Heart left ventricle (tissue), 16 donors: ENCODE data around the gene IFITM5. TPM values are rescaled to one million over a fixed set of nuclear protein-coding genes. Genes with fewer than 3 reads are reported as not detected.

Source experiments
- ATAC-seq, 4 donors: fragments of 200-7000 bp; cut with Tn5 transposase; one replicate each; pipeline ENCODE4 v1.9.1; 2020 to 2022; ENCODE audit warnings: moderate library complexity in 4 of 4, mild to moderate bottlenecking in 3 of 4, moderate number of reproducible peaks in 1 of 4
- DNase-seq, 5 donors: peaks; one replicate each; pipeline ENCODE4 v3.0.0-alpha.2; 2020
- H3K27ac ChIP-seq, 12 donors: fragments of 200-600 bp; sonication (generic) in 4 of 12; one replicate each; pipeline versions ENCODE4 v1.5.0 to v1.8.0; 2016 to 2022; ENCODE audit warnings: mild to moderate bottlenecking in 2 of 12
- H3K27me3 ChIP-seq, 9 donors: fragments of 200-600 bp; sonication (generic) in 2 of 9; one replicate each; pipeline versions ENCODE4 v1.5.1 to v1.8.0; 2016 to 2022; ENCODE audit warnings: mild to moderate bottlenecking in 3 of 9
- H3K36me3 ChIP-seq, 9 donors: fragments of 200-600 bp; sonication (generic) in 2 of 9; one replicate each; pipeline versions ENCODE4 v1.5.0 to v1.8.0; 2018 to 2022; ENCODE audit warnings: mild to moderate bottlenecking in 2 of 9
- H3K4me1 ChIP-seq, 12 donors: fragments of 200-600 bp; sonication (generic) in 4 of 12; one replicate each; pipeline versions ENCODE4 v1.5.0 to v1.8.0; 2016 to 2022; ENCODE audit warnings: mild to moderate bottlenecking in 3 of 12
- H3K4me3 ChIP-seq, 12 donors: fragments of 200-600 bp; sonication (generic) in 4 of 12; one replicate each; pipeline versions ENCODE4 v1.5.0 to v1.8.0; 2017 to 2022; ENCODE audit warnings: mild to moderate bottlenecking in 9 of 12, moderate library complexity in 4 of 12
- H3K9me3 ChIP-seq, 12 donors: fragments of 200-600 bp; sonication (generic) in 4 of 12; one replicate each; pipeline versions ENCODE4 v1.5.0 to v1.8.0; 2016 to 2022; ENCODE audit warnings: mild to moderate bottlenecking in 1 of 12
- CTCF ChIP-seq, 12 donors: fragments of 200-600 bp; sonication (generic) in 4 of 12; IDR thresholded peaks; one replicate each; pipeline versions ENCODE4 v1.5.0 to v1.8.0; 2018 to 2022; ENCODE audit warnings: antibody characterized with exemption in 12 of 12, mild to moderate bottlenecking in 5 of 12
- POLR2A ChIP-seq, 2 donors: fragments of 450-650 bp; IDR thresholded peaks; one replicate each; pipeline ENCODE4 v1.6.1; 2017; ENCODE audit warnings: antibody characterized with exemption in 2 of 2, mild to moderate bottlenecking in 2 of 2, moderate library complexity in 2 of 2
- WGBS, 4 donors: extraction: QIAGEN DNeasy Blood & Tissue Kit in 2 of 4; methylation state at CpG; one replicate each; pipeline versions ENCODE4 v1.1.5 to v1.1.7; 2013 to 2018; 5-methylcytosine and 5-hydroxymethylcytosine counted together
- intact Hi-C, 10 donors: fragments of 100-400 bp; cut with DNase I; formaldehyde crosslinking; loops; one replicate each; pipeline versions ENCODE4 v1.11.1 to v1.14.2; 2022
- polyA plus RNA-seq, 2 donors: library from polyadenylated mRNA; stranded (reverse); fragments of 200-250 nt; gene quantifications; one replicate each; pipeline ENCODE4 v1.2.3, GENCODE V29; 2013
- total RNA-seq, 9 donors: library from RNA; depleted of rRNA in 2 of 9; stranded (reverse); fragments of >200 nt in 2 of 9; fragmentation: NEBNext Ultra II Directional in 3 of 9; extraction: Animal tissue kit (Norgen Biotek cat#: 25700) in 3 of 9; gene quantifications; one replicate each; pipeline versions ENCODE4 v1.1.0 to v1.2.4, GENCODE V29; 2016 to 2023
- donor health status: ischemic (EF 13 %, LVEDD 7.1; RV severe dilation, severe dysfunction).
- donor health status: healthy with polysubstance abuse.
- donor health status: DM: no; HTN: yes; CAD: no.
- donor health status: DM: no; HTN: no; CAD: no.
- donor health status: ischemic (EF 25% LVEDD 6.9; RV normal size, moderate dysfunction).
- donor health status: ischemic (EF 25% LVEDD 5.7; RV mildly dilated, moderate dysfunction).
- donor health status: healthy.
- donor health status: DM: yes; HTN: yes; CAD: no.
- donor health status: ischemic (EF 35%, LVEDD 5.7; RV mildly dilated, moderate dysfunction).
- donor health status: nonischemic (EF 11% LVEDD 7.7; RV severe dilation, severe dysfunction).
- donor health status: DM: yes; HTN: yes; CAD: no.
- donor health status: PGD.
- donor health status: ischemic (EF 29% LVEDD 5.4; RV normal size, mild dysfunction).
- donor health status: nonischemic (EF 23%, LVEDD 6.1; RV moderate dilation, normal function).

The IFITM5 gene
- total and polyA plus RNA-seq, 11 donors: not detected

GRCh38 chr11:267491-267994, 31.8 kb downstream of the IFITM5 start:
- peaks cover 0 to 11% (median 2%) of the 10 kb centered on the region in 12 donors for H3K9me3 ChIP-seq
- ATAC-seq (peak in 3 of 4 donors; percentile 49 to 60 (median 52)), DNase-seq (peak; percentile 39 to 82 (median 56))
- TF ChIP-seq CTCF (IDR thresholded peaks at IDR 0.05) (no peak), POLR2A (IDR thresholded peaks at IDR 0.05) (no peak)
- 61 to 73% (median 70%) methylated on average over 13 to 17 of the region's 18 CpGs for WGBS, 4 donors
- no peaks in the 10 kb centered on the region for H3K36me3 ChIP-seq
- intact Hi-C loops: no loop called here
- peaks cover 0 to 20% (median 0%) of the 10 kb centered on the region in 9 donors for H3K27me3 ChIP-seq
- peaks cover 0 to 30% (median 0%) of the 10 kb centered on the region in 12 donors for H3K4me1 ChIP-seq
- H3K27ac ChIP-seq: peak overlapping the region in 9 of 12 donors; percentile 23 to 90 (median 52)
- H3K4me3 ChIP-seq: peak overlapping the region in 9 of 12 donors; percentile 20 to 55 (median 30)

GRCh38 chr11:266676-267439, 32.5 kb downstream of the IFITM5 start:
- DNase-seq (peak in 1 of 5 donors; percentile 30), ATAC-seq (peak in 1 of 4 donors; percentile 35)
- H3K27ac ChIP-seq: peak overlapping the region in 1 of 12 donors; percentile 9
- H3K9me3 ChIP-seq: peaks cover 0 to 11% (median 2%) of the 10 kb centered on the region in 12 donors
- peaks cover 0 to 16% (median 0%) of the 10 kb centered on the region in 9 donors for H3K27me3 ChIP-seq
- 80 to 92% (median 83%) methylated on average over 5 to 8 of the region's 13 CpGs for whole genome bisulfite sequencing, 4 donors
- TF ChIP-seq POLR2A (IDR thresholded peaks at IDR 0.05): no peak
- no peak for TF ChIP-seq CTCF (IDR thresholded peaks at IDR 0.05)
- H3K4me3 ChIP-seq: no peak overlapping the region
- peaks cover 0 to 30% (median 0%) of the 10 kb centered on the region in 12 donors for H3K4me1 ChIP-seq
- intact Hi-C loops: no loop called here
- no peaks in the 10 kb centered on the region for H3K36me3 ChIP-seq

- WGBS, 4 donors: 84 to 92% (median 87%) methylated on average over 4 of the region's 4 CpGs
- TF ChIP-seq POLR2A (IDR thresholded peaks at IDR 0.05) (no peak), CTCF (IDR thresholded peaks at IDR 0.05) (no peak)
Measured at GRCh38 chr11:261624-262023, 37.7 kb downstream of the IFITM5 start.

GRCh38 chr11:259413-259812, 39.9 kb downstream of the IFITM5 start:
- Histone ChIP-seq H3K36me3 (no peaks in the 10 kb centered on the region), H3K4me3 (no peak overlapping the region), H3K9me3 (peaks cover 0 to 3% (median 0%) of the 10 kb centered on the region in 12 donors), H3K27ac (no peak overlapping the region), H3K4me1 (no peaks in the 10 kb centered on the region), H3K27me3 (peaks cover 0 to 17% (median 0%) of the 10 kb centered on the region in 9 donors)
- TF ChIP-seq CTCF (IDR thresholded peaks at IDR 0.05) (no peak), POLR2A (IDR thresholded peaks at IDR 0.05) (no peak)
- intact Hi-C loops: loop anchor here in 1 of 10 donors (10.0 kb wide), 1 partner anchor 115 kb away; no protein-coding TSS in a partner anchor
- DNase-seq (no peak), ATAC-seq (no peak)
- WGBS, 4 donors: 69 to 80% (median 76%) methylated on average over 10 of the region's 10 CpGs

More at GRCh38 chr11:261624-262023, 37.7 kb downstream of the IFITM5 start:
- DNase-seq: no peak
- H3K27ac ChIP-seq: no peak overlapping the region
- no peaks in the 10 kb centered on the region for H3K36me3 ChIP-seq
- no peaks in the 10 kb centered on the region for H3K4me1 ChIP-seq
- peaks cover 0 to 17% (median 0%) of the 10 kb centered on the region in 9 donors for H3K27me3 ChIP-seq
- no peak for ATAC-seq
- peaks cover 0 to 11% (median 2%) of the 10 kb centered on the region in 12 donors for H3K9me3 ChIP-seq
- intact Hi-C loops: no loop called here
- H3K4me3 ChIP-seq: no peak overlapping the region
